K562 (cell line): ENCODE measurements around the gene SMU1. TPM values are rescaled to one million over a fixed set of nuclear protein-coding genes. Genes with fewer than 3 reads are reported as not detected.

Source experiments
- ATAC-seq: fragments of 200-7000 bp; cut with Tn5 transposase; 3 replicates; pipeline ENCODE4 v1.9.1; 2020; ENCODE audit warnings: moderate library complexity
- BruUV-seq: library from RNA; stranded (reverse); fragments of 400-500 nt; replicated peaks from 2 replicates; lab custom pipeline; 2021; lab: Mats Ljungman, UMichigan
- CTCF ChIA-PET: fragments of 300-600 bp; formaldehyde crosslinking; extraction: SDS; loops from one replicate; lab custom pipeline; 2021; ENCODE audit warnings: low intra/inter-chr PET ratio; lab: Yijun Ruan, JAX
- POLR2A ChIA-PET: fragments of 300-600, 350-650 bp; sonication (Branson Sonifier 250); formaldehyde crosslinking; extraction: SDS; loops from one replicate; lab custom pipeline; 2021; ENCODE audit warnings: antibody characterized with exemption, inconsistent platforms; lab: Yijun Ruan, JAX
- DNase-seq, 4 experiments: peaks; one replicate each; pipeline versions ENCODE4 v3.0.0 to v3.0.0-alpha.2; 2011 to 2018; ENCODE audit warnings: low spot score in 3 of 4, mixed read lengths in 3 of 4; ENCODE audit errors: extremely low read depth in 1 of 4
- FAIRE-seq: peaks from 2 replicates; lab custom pipeline; 2011; peaks lifted over from hg19 to GRCh38; lab: Jason Lieb, UNC
- H2AFZ ChIP-seq: 2 replicates; pipeline ENCODE4 v1.6.0; 2011; ENCODE audit warnings: low read depth, low read length, control low read depth, inconsistent platforms
- H3K27ac ChIP-seq: fragments of 200-600 bp; 3 replicates; pipeline ENCODE4 v1.8.0; 2011; ENCODE audit warnings: low read depth, mild to moderate bottlenecking, control low read depth, inconsistent platforms, low read length, moderate library complexity, mixed read lengths; ENCODE audit errors: extremely low read depth
- H3K27me3 ChIP-seq, 2 experiments: fragments of 300-600 bp in 1 of 2; 2 replicates in 1 of 2; 3 replicates in 1 of 2; pipeline versions ENCODE4 v1.6.0 to v1.8.0; 2011; ENCODE audit warnings: inconsistent platforms in 2 of 2, low read length in 2 of 2, mild to moderate bottlenecking in 1 of 2, mixed read lengths in 1 of 2, moderate library complexity in 1 of 2; ENCODE audit not compliant: control insufficient read depth in 2 of 2, insufficient read depth in 2 of 2
- H3K36me3 ChIP-seq: fragments of 300-600 bp; 3 replicates; pipeline ENCODE4 v1.8.0; 2011; ENCODE audit warnings: mild to moderate bottlenecking, low read length, inconsistent platforms; ENCODE audit not compliant: control insufficient read depth, insufficient read depth
- H3K4me1 ChIP-seq, 2 experiments: fragments of 200-600 bp in 1 of 2; replicated peaks in 1 of 2; 2 replicates in 1 of 2; 3 replicates in 1 of 2; pipeline versions ENCODE4 v1.5.1 to v1.8.0; 2011; ENCODE audit warnings: inconsistent platforms in 2 of 2, low read length in 2 of 2, mild to moderate bottlenecking in 1 of 2, mixed read lengths in 1 of 2, moderate library complexity in 1 of 2; ENCODE audit not compliant: control insufficient read depth in 2 of 2, insufficient read depth in 2 of 2
- H3K4me2 ChIP-seq: 2 replicates; pipeline ENCODE4 v1.6.1; 2011; ENCODE audit warnings: low read length, control low read depth, inconsistent platforms, mixed read lengths; ENCODE audit not compliant: insufficient read depth
- H3K4me3 ChIP-seq: fragments of 200-600 bp; sonication (generic), shearing (Covaris generic); 2 replicates; pipeline ENCODE4 v1.5.1; 2016; ENCODE audit warnings: control low read depth, inconsistent platforms
- H3K79me2 ChIP-seq: fragments of 200-600 bp; 3 replicates; pipeline ENCODE4 v1.8.0; 2011; ENCODE audit warnings: low read length, inconsistent platforms; ENCODE audit not compliant: control insufficient read depth, insufficient read depth
- H3K9ac ChIP-seq, 2 experiments: 2 replicates each; pipeline versions ENCODE4 v1.6.0 to v1.6.1; 2011; ENCODE audit warnings: low read depth in 2 of 2, low read length in 2 of 2, control low read depth in 1 of 2, inconsistent platforms in 1 of 2, mild to moderate bottlenecking in 1 of 2, mixed read lengths in 1 of 2; ENCODE audit not compliant: insufficient read depth in 1 of 2
- H3K9me1 ChIP-seq: one replicate; pipeline ENCODE4 v1.6.0; 2011; ENCODE audit warnings: inconsistent platforms, mild to moderate bottlenecking, low read length, moderate library complexity; ENCODE audit not compliant: control insufficient read depth, insufficient read depth
- H3K9me3 ChIP-seq: replicated peaks from 2 replicates; pipeline ENCODE4 v1.5.1; 2011; ENCODE audit warnings: low read depth, low read length, inconsistent platforms; ENCODE audit not compliant: control insufficient read depth, insufficient read depth
- H4K20me1 ChIP-seq: replicated peaks from 2 replicates; pipeline ENCODE4 v1.6.1; 2011; ENCODE audit warnings: low read length, inconsistent platforms, mixed read lengths; ENCODE audit not compliant: control insufficient read depth, insufficient read depth
- MEF2A ChIP-seq: IDR thresholded peaks from 2 replicates; pipeline ENCODE4 v1.6.1; 2011; ENCODE audit warnings: low read depth, mild to moderate bottlenecking, low read length, moderate library complexity; ENCODE audit not compliant: control insufficient read depth
- SIN3B ChIP-seq: fragments of 450-650 bp; IDR thresholded peaks from 2 replicates; pipeline ENCODE4 v1.6.1; 2017; ENCODE audit warnings: low read depth, mild to moderate bottlenecking, moderate library complexity
- ZNF444 ChIP-seq: fragments of 250-450 bp; sonication (Bioruptor Pico); IDR thresholded peaks from 2 replicates; pipeline ENCODE4 v1.4.0; 2020; ENCODE audit warnings: mild to moderate bottlenecking, moderate library complexity
- ZNF551 ChIP-seq: fragments of 250-450 bp; sonication (Bioruptor Pico); IDR thresholded peaks from 2 replicates; pipeline ENCODE4 v1.5.0; 2021; ENCODE audit warnings: mild to moderate bottlenecking, moderate library complexity
- WGBS: fragments of 100-300 bp; shearing (Covaris generic); methylation state at CpG from one replicate; pipeline ENCODE4 v1.1.6; 2016; ENCODE audit warnings: low coverage, mixed read lengths; ENCODE audit not compliant: insufficient coverage; ENCODE audit errors: missing lambda C conversion rate; 5-methylcytosine and 5-hydroxymethylcytosine counted together
- in situ Hi-C: fragments of 300-500 bp; cut with MboI; formaldehyde crosslinking; loops from 4 replicates; pipeline ENCODE4 v1.15.0; 2018; ENCODE audit warnings: inconsistent platforms, mixed read lengths
- intact Hi-C: fragments of 100-400 bp; cut with micrococcal nuclease; formaldehyde crosslinking; loops from 2 replicates; pipeline ENCODE4 v1.14.2; 2022
- polyA plus RNA-seq, 8 experiments: library from polyadenylated mRNA; depleted of rRNA in 4 of 8; stranded (reverse) in 5 of 8; unstranded in 3 of 8; fragments of >200 nt; fragmentation: Nextera tagmentation in 2 of 8; fragmentation: Illumina TruSeq in 1 of 8; extraction: Ambion mirVana in 2 of 8; extraction: Trizol in 1 of 8; gene quantifications; 2 replicates each; pipeline versions ENCODE4 v1.2.1 to v1.2.3, GENCODE V29; 2011 to 2014; ENCODE audit warnings: inconsistent platforms in 1 of 8, missing spikeins in 1 of 8
- total RNA-seq, 7 experiments: library from RNA; depleted of rRNA in 6 of 7; stranded (reverse); fragments of >200 nt in 6 of 7; fragmentation: Illumina TruSeq in 2 of 7; extraction: Trizol in 2 of 7; gene quantifications; 2 replicates each; pipeline versions ENCODE4 v1.2.1 to v1.2.3, GENCODE V29; 2011 to 2021; ENCODE audit warnings: low replicate concordance in 1 of 7
- TF ChIP-seq, protein P1 (sequence below), 2 experiments: fragments of 450-650 bp in 1 of 2; sonication (generic) in 1 of 2; formaldehyde crosslinking in 1 of 2; IDR thresholded peaks; 2 replicates each; pipeline versions ENCODE4 v1.7.1 to v1.9.0; 2016 to 2022; ENCODE audit warnings: inconsistent platforms in 1 of 2, mild to moderate bottlenecking in 1 of 2, missing genetic modification reagents in 1 of 2

The SMU1 gene
- total and polyA plus RNA-seq, 9 of the 15 experiments (the other 6 are each of a cell fraction or from before 2014, with no cell fraction given): 13.2 to 33.4 (median 20.7) TPM

DNA sequence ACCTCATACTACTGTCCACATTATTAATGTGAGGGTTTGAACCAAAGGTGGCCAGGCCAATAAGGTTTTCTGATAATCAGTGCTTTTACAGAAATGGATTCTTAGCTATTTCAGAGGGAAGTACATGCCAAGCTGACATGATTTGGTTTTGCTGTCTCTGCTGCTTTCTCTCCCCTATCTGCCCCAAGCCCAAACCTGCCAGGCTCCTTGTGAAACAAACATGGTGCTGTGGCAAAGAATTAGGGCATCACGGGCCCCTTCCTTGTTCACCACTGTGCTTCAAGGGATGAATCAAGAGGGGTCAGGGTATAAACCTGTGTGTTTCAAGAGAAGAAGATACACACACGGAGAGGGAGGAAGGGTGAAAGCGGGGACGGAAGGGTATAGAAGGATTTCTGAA is 41.3 kb upstream of the SMU1 start:
- Histone ChIP-seq H3K27me3 (no peaks in the 10 kb centered on the region), H3K4me1 (no peaks in the 10 kb centered on the region), H3K36me3 (peaks cover 33% of the 10 kb centered on the region; the same call in 2 of the 3 replicates), H3K9me1 (no peaks in the 10 kb centered on the region), H3K9ac (no peak overlapping the region), H3K27ac (no peak overlapping the region), H2AFZ (no peak overlapping the region), H4K20me1 (no peaks in the 10 kb centered on the region), H3K4me2 (no peak overlapping the region), H3K9me3 (no peaks in the 10 kb centered on the region), H3K79me2 (no peaks in the 10 kb centered on the region), H3K4me3 (no peak overlapping the region)
- in situ Hi-C loops: no loop called here
- BruUV-seq: no TSS peak
- ChIA-PET POLR2A (no interaction called here), CTCF (interaction anchor here (0.7 kb wide), 1 partner anchor 106 kb away, joined by 3 read pairs; no protein-coding TSS in a partner anchor)
- no peak for DNase-seq
- intact Hi-C loops: no loop called here
- no peak for TF ChIP-seq SIN3B
- no peak for TF ChIP-seq MEF2A
- WGBS: no CpG with 5 or more reads among the region's 4 CpGs
- no peak for FAIRE-seq
- ATAC-seq: no peak

GRCh38 chr9:33117306-33117705 is 40.8 kb upstream of the SMU1 start:
- Histone ChIP-seq H3K4me2 (no peak overlapping the region), H4K20me1 (no peaks in the 10 kb centered on the region), H3K9me3 (no peaks in the 10 kb centered on the region), H3K4me1 (no peaks in the 10 kb centered on the region), H3K9ac (no peak overlapping the region), H3K9me1 (no peaks in the 10 kb centered on the region), H3K36me3 (peaks cover 35% of the 10 kb centered on the region; the same call in 2 of the 3 replicates)
- FAIRE-seq (no peak), ATAC-seq (no peak)
- BruUV-seq: no TSS peak
- CTCF ChIA-PET: interaction anchor here (0.7 kb wide), 1 partner anchor 107 kb away, joined by 3 read pairs; no protein-coding TSS in a partner anchor
- POLR2A ChIA-PET: no interaction called here
- no peak for TF ChIP-seq ZNF551 (CRISPR knock-in tag)
- TF ChIP-seq, protein P1, sequence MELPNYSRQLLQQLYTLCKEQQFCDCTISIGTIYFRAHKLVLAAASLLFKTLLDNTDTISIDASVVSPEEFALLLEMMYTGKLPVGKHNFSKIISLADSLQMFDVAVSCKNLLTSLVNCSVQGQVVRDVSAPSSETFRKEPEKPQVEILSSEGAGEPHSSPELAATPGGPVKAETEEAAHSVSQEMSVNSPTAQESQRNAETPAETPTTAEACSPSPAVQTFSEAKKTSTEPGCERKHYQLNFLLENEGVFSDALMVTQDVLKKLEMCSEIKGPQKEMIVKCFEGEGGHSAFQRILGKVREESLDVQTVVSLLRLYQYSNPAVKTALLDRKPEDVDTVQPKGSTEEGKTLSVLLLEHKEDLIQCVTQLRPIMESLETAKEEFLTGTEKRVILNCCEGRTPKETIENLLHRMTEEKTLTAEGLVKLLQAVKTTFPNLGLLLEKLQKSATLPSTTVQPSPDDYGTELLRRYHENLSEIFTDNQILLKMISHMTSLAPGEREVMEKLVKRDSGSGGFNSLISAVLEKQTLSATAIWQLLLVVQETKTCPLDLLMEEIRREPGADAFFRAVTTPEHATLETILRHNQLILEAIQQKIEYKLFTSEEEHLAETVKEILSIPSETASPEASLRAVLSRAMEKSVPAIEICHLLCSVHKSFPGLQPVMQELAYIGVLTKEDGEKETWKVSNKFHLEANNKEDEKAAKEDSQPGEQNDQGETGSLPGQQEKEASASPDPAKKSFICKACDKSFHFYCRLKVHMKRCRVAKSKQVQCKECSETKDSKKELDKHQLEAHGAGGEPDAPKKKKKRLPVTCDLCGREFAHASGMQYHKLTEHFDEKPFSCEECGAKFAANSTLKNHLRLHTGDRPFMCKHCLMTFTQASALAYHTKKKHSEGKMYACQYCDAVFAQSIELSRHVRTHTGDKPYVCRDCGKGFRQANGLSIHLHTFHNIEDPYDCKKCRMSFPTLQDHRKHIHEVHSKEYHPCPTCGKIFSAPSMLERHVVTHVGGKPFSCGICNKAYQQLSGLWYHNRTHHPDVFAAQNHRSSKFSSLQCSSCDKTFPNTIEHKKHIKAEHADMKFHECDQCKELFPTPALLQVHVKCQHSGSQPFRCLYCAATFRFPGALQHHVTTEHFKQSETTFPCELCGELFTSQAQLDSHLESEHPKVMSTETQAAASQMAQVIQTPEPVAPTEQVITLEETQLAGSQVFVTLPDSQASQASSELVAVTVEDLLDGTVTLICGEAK (IDR thresholded peaks at IDR 0.05): no peak
- TF ChIP-seq, protein P1 (CRISPR knock-in tag; IDR thresholded peaks at IDR 0.05): no peak
- no peak for TF ChIP-seq ZNF444
- TF ChIP-seq, all 486 proteins: peak for 0
- DNase-seq: no peak
- no peaks in the 10 kb centered on the region for H3K27me3 ChIP-seq
- H3K79me2 ChIP-seq: no peaks in the 10 kb centered on the region
- no peak overlapping the region for H3K27ac ChIP-seq
- H3K4me3 ChIP-seq: no peak overlapping the region
- in situ Hi-C loops (no loop called here), intact Hi-C loops (no loop called here)
- no peak overlapping the region for H2AFZ ChIP-seq
- 10% methylated on average over 1 of the region's 1 CpG for WGBS
